GM18873 (cell line): Measurements from ENCODE around the gene MED12.

Source experiments
- ATAC-seq: cut with Tn5 transposase; IDR thresholded peaks from one replicate; pipeline ENCODE4 v1.9.1; 2021; ENCODE audit warnings: mild to moderate bottlenecking, moderate library complexity, moderate number of reproducible peaks; ENCODE audit not compliant: unreplicated experiment, low FRiP score

The MED12 gene

GRCh38 chrX:71118032-71118984 is at the start of gene MED12:
MED12 (plus strand) TSS chrX:71118596; CDS start chrX:71118755, 159 bp downstream.
- peak; percentile 71 for ATAC-seq

- no peak for ATAC-seq
Measured at GRCh38 chrX:71070531-71070930, 47.9 kb upstream of the MED12 start.

- no peak for ATAC-seq
Measured at GRCh38 chrX:71081330-71082123, 36.9 kb upstream of the MED12 start.

- ATAC-seq, result no peak
Measured at GRCh38 chrX:71082124-71082647, 36.2 kb upstream of the MED12 start.

GRCh38 chrX:71082822-71083221 is 35.6 kb upstream of the MED12 start:
- no peak for ATAC-seq

- no peak for ATAC-seq
Measured at GRCh38 chrX:71085900-71086299, 32.5 kb upstream of the MED12 start.

- no peak for ATAC-seq
Measured at GRCh38 chrX:71091263-71091662, 27.1 kb upstream of the MED12 start.

- no peak for ATAC-seq
Measured at GRCh38 chrX:71095033-71095432, 23.4 kb upstream of the MED12 start.

GRCh38 chrX:71095555-71095980 is 22.8 kb upstream of the MED12 start, which contains the start of gene FOXO4:
FOXO4 (plus strand) TSS chrX:71095851; CDS start chrX:71096529, 678 bp downstream.
- peak; percentile 77 for ATAC-seq

- ATAC-seq, result no peak
Measured at GRCh38 chrX:71095981-71096759, 22.2 kb upstream of the MED12 start.

GRCh38 chrX:71096760-71097032 is 21.7 kb upstream of the MED12 start:
- ATAC-seq, result no peak

- ATAC-seq, result no peak
Measured at GRCh38 chrX:71098302-71098701, 20.1 kb upstream of the MED12 start.

- no peak for ATAC-seq
Measured at GRCh38 chrX:71098951-71099506, 19.4 kb upstream of the MED12 start.

- no peak for ATAC-seq
Measured at GRCh38 chrX:71099736-71100135, 18.7 kb upstream of the MED12 start.

GRCh38 chrX:71100581-71101505 is 17.6 kb upstream of the MED12 start:
- no peak for ATAC-seq

GRCh38 chrX:71102292-71102691 is 16.1 kb upstream of the MED12 start:
- ATAC-seq, result no peak

- no peak for ATAC-seq
Measured at GRCh38 chrX:71103110-71103983, 15.0 kb upstream of the MED12 start.

GRCh38 chrX:71105628-71106027 is 12.8 kb upstream of the MED12 start:
- no peak for ATAC-seq
